Measurements from ENCODE around the gene PTGES3.

The PTGES3 gene

GRCh38 chr12:56631790-56632700, 56.0 kb downstream of the PTGES3 start:
- no peaks in the 10 kb centered on the region for H3K9me3 Mint-ChIP-seq
- no peaks in the 10 kb centered on the region for H3K27me3 Mint-ChIP-seq
- H3K36me3 Mint-ChIP-seq (ENCODE audit: low read depth) = peaks cover 15% of the 10 kb centered on the region

GRCh38 chr12:56630180-56630632, 57.9 kb downstream of the PTGES3 start, which contains the start of gene BAZ2A:
BAZ2A (minus strand) TSS chr12:56630326; CDS start chr12:56617530, 12,796 bp downstream.
- Mint-ChIP-seq H3K27me3 (no peaks in the 10 kb centered on the region), H3K27ac (peak within 1 kb of the TSS; percentile 94), H3K4me3 (peak within 1 kb of the TSS; percentile 98), H3K36me3 (ENCODE audit: low read depth) (peaks cover 30% of the 10 kb centered on the region), H3K4me1 (ENCODE audit: low read depth) (peaks cover 81% of the 10 kb centered on the region), H3K9me3 (no peaks in the 10 kb centered on the region)

More at GRCh38 chr12:56631790-56632700, 56.0 kb downstream of the PTGES3 start:
- H3K4me3 Mint-ChIP-seq = peak overlapping the region; percentile 95
- H3K4me1 Mint-ChIP-seq (ENCODE audit: low read depth) = peaks cover 78% of the 10 kb centered on the region
- H3K27ac Mint-ChIP-seq = peak overlapping the region; percentile 77

- Mint-ChIP-seq H3K4me3 (peak overlapping the region; percentile 98), H3K9me3 (no peaks in the 10 kb centered on the region), H3K27me3 (no peaks in the 10 kb centered on the region), H3K4me1 (ENCODE audit: low read depth) (peaks cover 79% of the 10 kb centered on the region), H3K27ac (peak overlapping the region; percentile 94), H3K36me3 (ENCODE audit: low read depth) (peaks cover 31% of the 10 kb centered on the region)
Measured at GRCh38 chr12:56629459-56630179, 58.5 kb downstream of the PTGES3 start.

DNA sequence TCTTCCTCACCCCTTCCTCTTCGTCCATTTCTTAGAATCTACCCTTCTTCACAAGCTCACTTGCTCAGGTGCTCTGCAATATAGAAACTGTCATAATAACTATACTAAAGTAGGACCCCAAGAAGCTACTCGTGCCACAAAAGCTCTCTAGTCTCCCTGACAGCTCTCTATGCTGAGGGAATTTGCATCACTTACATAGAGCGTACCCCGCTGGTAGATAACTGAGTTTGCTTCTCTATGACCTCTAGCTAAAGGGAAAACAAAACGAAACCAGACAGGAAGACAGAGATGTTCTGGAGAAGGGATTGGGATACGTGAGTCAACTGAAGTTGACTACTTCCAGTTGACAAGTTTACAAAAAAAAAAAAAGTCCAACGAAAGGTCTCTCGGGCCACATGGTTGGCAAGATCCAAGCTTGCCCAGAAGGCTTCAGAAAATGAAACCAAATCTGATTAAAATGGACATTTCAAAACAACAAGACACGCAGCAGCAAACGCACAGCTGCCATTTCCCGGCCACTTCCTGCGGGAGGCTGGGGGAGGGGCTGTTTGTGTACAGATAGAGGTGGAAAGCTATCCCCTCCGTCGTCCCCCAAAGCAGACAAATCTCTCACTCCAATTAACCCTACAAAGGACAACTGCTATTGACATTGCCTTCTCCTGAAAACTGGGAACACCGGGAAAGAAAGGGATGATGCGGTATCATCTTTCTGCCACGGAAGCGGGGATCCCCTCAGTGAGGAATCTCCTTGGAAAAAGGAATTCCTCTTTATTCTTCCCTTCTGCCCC, 59.2 kb downstream of the PTGES3 start:
- H3K9me3 Mint-ChIP-seq = no peaks in the 10 kb centered on the region
- no peaks in the 10 kb centered on the region for H3K27me3 Mint-ChIP-seq

GRCh38 chr12:56626701-56627100, 61.4 kb downstream of the PTGES3 start:
- Mint-ChIP-seq H3K4me3 (no peak overlapping the region), H3K27me3 (no peaks in the 10 kb centered on the region), H3K9me3 (no peaks in the 10 kb centered on the region), H3K36me3 (ENCODE audit: low read depth) (peaks cover 40% of the 10 kb centered on the region), H3K27ac (peak overlapping the region; percentile 51), H3K4me1 (ENCODE audit: low read depth) (peaks cover 72% of the 10 kb centered on the region)

More for the DNA sequence above, 59.2 kb downstream of the PTGES3 start:
- H3K36me3 Mint-ChIP-seq (ENCODE audit: low read depth) = peaks cover 35% of the 10 kb centered on the region
- peaks cover 79% of the 10 kb centered on the region for H3K4me1 Mint-ChIP-seq (ENCODE audit: low read depth)
- H3K4me3 Mint-ChIP-seq = peak overlapping the region; percentile 98
- H3K27ac Mint-ChIP-seq = peak overlapping the region; percentile 94

- no peaks in the 10 kb centered on the region for H3K27me3 Mint-ChIP-seq
- no peak overlapping the region for H3K4me3 Mint-ChIP-seq
- H3K9me3 Mint-ChIP-seq = no peaks in the 10 kb centered on the region
- H3K36me3 Mint-ChIP-seq (ENCODE audit: low read depth) = peaks cover 53% of the 10 kb centered on the region
- no peak overlapping the region for H3K27ac Mint-ChIP-seq
- H3K4me1 Mint-ChIP-seq (ENCODE audit: low read depth) = peaks cover 62% of the 10 kb centered on the region
Measured at GRCh38 chr12:56622535-56622934, 65.5 kb downstream of the PTGES3 start.

DNA sequence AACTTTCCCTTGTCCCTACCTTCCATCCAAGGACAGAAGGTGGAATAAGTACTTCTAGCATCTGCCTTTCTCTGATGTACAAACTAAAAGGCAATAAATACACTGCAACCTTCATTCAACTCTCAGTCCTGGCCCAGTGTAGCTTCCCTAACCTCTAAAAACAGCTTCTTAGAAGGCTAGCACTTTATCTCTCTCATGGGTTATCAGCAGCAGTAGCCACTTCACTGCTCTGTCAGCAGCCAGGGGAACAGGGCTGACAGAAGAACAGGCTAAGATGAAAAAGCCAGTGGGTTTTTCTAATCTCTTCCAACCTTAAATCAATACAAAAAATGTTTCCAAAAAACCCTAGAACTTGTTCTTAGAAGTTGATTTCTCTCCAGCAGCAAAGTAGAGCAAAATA, 71.2 kb downstream of the PTGES3 start:
- Mint-ChIP-seq H3K36me3 (ENCODE audit: low read depth) (peaks cover 77% of the 10 kb centered on the region), H3K4me1 (ENCODE audit: low read depth) (peaks cover 22% of the 10 kb centered on the region), H3K9me3 (no peaks in the 10 kb centered on the region), H3K27ac (no peak overlapping the region), H3K27me3 (no peaks in the 10 kb centered on the region), H3K4me3 (no peak overlapping the region)

- Mint-ChIP-seq H3K4me3 (no peak overlapping the region), H3K27ac (peak overlapping the region; percentile 61), H3K4me1 (ENCODE audit: low read depth) (peaks cover 21% of the 10 kb centered on the region), H3K27me3 (no peaks in the 10 kb centered on the region), H3K36me3 (ENCODE audit: low read depth) (peaks cover 83% of the 10 kb centered on the region), H3K9me3 (no peaks in the 10 kb centered on the region)
Measured at GRCh38 chr12:56616244-56616643, 71.8 kb downstream of the PTGES3 start.

GRCh38 chr12:56614627-56615026, 73.5 kb downstream of the PTGES3 start:
- H3K36me3 Mint-ChIP-seq (ENCODE audit: low read depth) = peaks cover 86% of the 10 kb centered on the region
- H3K27ac Mint-ChIP-seq = peak overlapping the region; percentile 56
- H3K4me1 Mint-ChIP-seq (ENCODE audit: low read depth) = peaks cover 14% of the 10 kb centered on the region
- no peaks in the 10 kb centered on the region for H3K9me3 Mint-ChIP-seq
- H3K4me3 Mint-ChIP-seq = no peak overlapping the region
- no peaks in the 10 kb centered on the region for H3K27me3 Mint-ChIP-seq
